SK-N-SH (cell line): ENCODE data around the gene HEG1. TPM values are rescaled to one million over a fixed set of nuclear protein-coding genes. Genes with fewer than 3 reads are reported as not detected.

Experiments used
- CTCF ChIA-PET: fragments of 300-600, 350-600 bp; formaldehyde crosslinking; extraction: SDS; loops from one replicate; lab custom pipeline; 2021; lab: Yijun Ruan, JAX
- POLR2A ChIA-PET: fragments of 350-600 bp; sonication (Branson Sonifier 250); formaldehyde crosslinking; extraction: SDS; loops from one replicate; lab custom pipeline; 2020; ENCODE audit warnings: antibody characterized with exemption, inconsistent platforms; lab: Yijun Ruan, JAX
- DNase-seq: peaks from one replicate; pipeline ENCODE4 v3.0.0; 2012
- H2AFZ ChIP-seq: fragments of 200-600 bp; sonication (generic); 2 replicates; pipeline ENCODE4 v1.8.1; 2016; ENCODE audit warnings: antibody characterized with exemption, mild to moderate bottlenecking, low read depth
- H3F3A ChIP-seq: fragments of 200-600 bp; sonication (generic); replicated peaks from 2 replicates; pipeline ENCODE3; 2016; ENCODE audit warnings: antibody characterized with exemption, mild to moderate bottlenecking; ENCODE audit not compliant: insufficient read depth
- H3K27ac ChIP-seq, 2 experiments: fragments of 200-500 bp in 1 of 2; fragments of 200-600 bp in 1 of 2; sonication (Bioruptor generic) in 1 of 2; sonication (generic), shearing (Covaris generic) in 1 of 2; 2 replicates each; pipeline versions ENCODE4 v1.5.1 to v1.6.1; 2014 to 2016; ENCODE audit warnings: low read depth in 2 of 2, inconsistent platforms in 1 of 2, low read length in 1 of 2, mild to moderate bottlenecking in 1 of 2, mixed read lengths in 1 of 2
- H3K27me3 ChIP-seq: fragments of 200-600 bp; sonication (generic), shearing (Covaris generic); 2 replicates; pipeline ENCODE4 v1.6.1; 2016; ENCODE audit warnings: mixed run types; ENCODE audit not compliant: insufficient read depth
- H3K36me3 ChIP-seq, 2 experiments: fragments of 200-500 bp in 1 of 2; fragments of 200-600 bp in 1 of 2; sonication (Bioruptor generic) in 1 of 2; sonication (generic) in 1 of 2; replicated peaks in 1 of 2; 2 replicates each; pipeline versions ENCODE3 to v1.5.1; 2014 to 2016; ENCODE audit warnings: low read length in 1 of 2, mild to moderate bottlenecking in 1 of 2; ENCODE audit not compliant: insufficient read depth in 2 of 2, control insufficient read depth in 1 of 2
- H3K4me1 ChIP-seq, 2 experiments: fragments of 200-500 bp in 1 of 2; fragments of 200-600 bp in 1 of 2; sonication (Bioruptor generic) in 1 of 2; sonication (generic), shearing (Covaris generic) in 1 of 2; 2 replicates each; pipeline versions ENCODE4 v1.5.1 to v1.6.1; 2014 to 2016; ENCODE audit warnings: low read depth in 1 of 2, low read length in 1 of 2, mixed run types in 1 of 2; ENCODE audit not compliant: insufficient read depth in 2 of 2, control insufficient read depth in 1 of 2
- H3K4me2 ChIP-seq: fragments of 200-600 bp; sonication (generic), shearing (Covaris generic); 2 replicates; pipeline ENCODE4 v1.6.1; 2017; ENCODE audit warnings: mixed run types
- H3K4me3 ChIP-seq, 2 experiments: fragments of 200-500 bp in 1 of 2; fragments of 200-600 bp in 1 of 2; sonication (Bioruptor generic) in 1 of 2; sonication (generic), shearing (Covaris generic) in 1 of 2; 2 replicates each; pipeline versions ENCODE4 v1.5.1 to v1.8.1; 2014 to 2016; ENCODE audit warnings: low read depth in 2 of 2, inconsistent platforms in 1 of 2, low read length in 1 of 2, mild to moderate bottlenecking in 1 of 2, mixed read lengths in 1 of 2, moderate library complexity in 1 of 2
- H3K79me2 ChIP-seq: fragments of 200-600 bp; sonication (generic); 2 replicates; pipeline ENCODE4 v1.8.1; 2017; ENCODE audit warnings: mild to moderate bottlenecking; ENCODE audit not compliant: insufficient read depth
- H3K9ac ChIP-seq: fragments of 200-600 bp; sonication (generic); 2 replicates; pipeline ENCODE4 v1.6.1; 2017; ENCODE audit warnings: mixed run types
- H3K9me2 ChIP-seq: fragments of 200-600 bp; sonication (generic); 2 replicates; pipeline ENCODE4 v1.6.1; 2017; ENCODE audit warnings: mixed run types
- H3K9me3 ChIP-seq: fragments of 200-600 bp; sonication (generic); 2 replicates; pipeline ENCODE4 v1.6.1; 2017; ENCODE audit warnings: mixed run types, mild to moderate bottlenecking, moderate library complexity
- H4K20me1 ChIP-seq: fragments of 200-600 bp; sonication (generic); 2 replicates; pipeline ENCODE4 v1.6.1; 2017; ENCODE audit warnings: mild to moderate bottlenecking, mixed run types; ENCODE audit not compliant: insufficient read depth
- CHD2 ChIP-seq: fragments of 150-350 bp; IDR thresholded peaks from 2 replicates; pipeline ENCODE4 v1.6.1; 2018; ENCODE audit warnings: low read length; ENCODE audit not compliant: partially characterized antibody
- ELF1 ChIP-seq: IDR thresholded peaks from 2 replicates; pipeline ENCODE4 v1.4.0; 2012
- EP300 ChIP-seq, 2 experiments: IDR thresholded peaks; 2 replicates each; pipeline versions ENCODE4 v1.4.0 to v1.6.1; 2012; ENCODE audit warnings: borderline replicate concordance in 1 of 2, low read depth in 1 of 2, low read length in 1 of 2
- FOSL2 ChIP-seq: IDR thresholded peaks from 2 replicates; pipeline ENCODE4 v1.4.0; 2012; ENCODE audit warnings: low read depth, mild to moderate bottlenecking, moderate library complexity, borderline replicate concordance
- GATA2 ChIP-seq: sonication (generic); formaldehyde crosslinking; IDR thresholded peaks from 2 replicates; pipeline ENCODE4 v1.5.0; 2020; ENCODE audit warnings: mild to moderate bottlenecking, missing genetic modification reagents
- JUND ChIP-seq: IDR thresholded peaks from 2 replicates; pipeline ENCODE4 v1.4.0; 2012
- MXI1 ChIP-seq: IDR thresholded peaks from 2 replicates; pipeline ENCODE4 v1.6.1; 2012; ENCODE audit warnings: mild to moderate bottlenecking, low read depth, low read length, improper control_type of control experiment
- RAD21 ChIP-seq: IDR thresholded peaks from 2 replicates; pipeline ENCODE4 v1.6.1; 2012; ENCODE audit warnings: mild to moderate bottlenecking, low read length
- RCOR1 ChIP-seq: fragments of 150-350 bp; IDR thresholded peaks from 2 replicates; pipeline ENCODE4 v1.6.1; 2017; ENCODE audit warnings: antibody characterized with exemption, low read length
- RFX5 ChIP-seq: IDR thresholded peaks from 2 replicates; pipeline ENCODE4 v1.6.1; 2012; ENCODE audit warnings: mild to moderate bottlenecking, improper control_type of control experiment, low read length
- RXRA ChIP-seq: IDR thresholded peaks from 2 replicates; pipeline ENCODE4 v1.4.0; 2012; ENCODE audit warnings: low read depth, mild to moderate bottlenecking, borderline replicate concordance
- SIN3A ChIP-seq: IDR thresholded peaks from 2 replicates; pipeline ENCODE4 v1.6.1; 2012; ENCODE audit warnings: low read depth, mild to moderate bottlenecking, low read length, moderate library complexity, borderline replicate concordance
- TEAD4 ChIP-seq: IDR thresholded peaks from 2 replicates; pipeline ENCODE4 v1.4.0; 2012; ENCODE audit warnings: mild to moderate bottlenecking, borderline replicate concordance; ENCODE audit not compliant: insufficient read depth
- WGBS: methylation state at CpG from one replicate; pipeline ENCODE4 v1.1.6; 2017; ENCODE audit warnings: low lambda C conversion rate; 5-methylcytosine and 5-hydroxymethylcytosine counted together
- polyA plus RNA-seq, 3 experiments: library from polyadenylated mRNA; depleted of rRNA; stranded (reverse); fragments of >200 nt; gene quantifications; 2 replicates each; pipeline ENCODE4 v1.2.3, GENCODE V29; 2012
- TF ChIP-seq, protein P1 (sequence below): IDR thresholded peaks from 2 replicates; pipeline ENCODE4 v1.4.0; 2012; ENCODE audit warnings: low read depth, borderline replicate concordance
- TF ChIP-seq, protein P2 (sequence below): fragments of 150-350 bp; IDR thresholded peaks from 2 replicates; pipeline ENCODE4 v1.6.1; 2016; ENCODE audit warnings: mild to moderate bottlenecking, low read depth, low read length
- TF ChIP-seq, protein P3 (sequence below): fragments of 200-600 bp; sonication (generic); IDR thresholded peaks from 2 replicates; pipeline ENCODE4 v1.6.1; 2017; ENCODE audit warnings: antibody characterized with exemption, mild to moderate bottlenecking, moderate library complexity
- TF ChIP-seq, protein P4 (sequence below): fragments of 150-350 bp; IDR thresholded peaks from 2 replicates; pipeline ENCODE4 v1.6.1; 2017; ENCODE audit warnings: antibody characterized with exemption, low read length, low read depth, borderline replicate concordance

HEG1 gene
- polyA plus RNA-seq, 1 of the 3 experiments (the other 2 are of a cell fraction): 27.7 TPM

DNA sequence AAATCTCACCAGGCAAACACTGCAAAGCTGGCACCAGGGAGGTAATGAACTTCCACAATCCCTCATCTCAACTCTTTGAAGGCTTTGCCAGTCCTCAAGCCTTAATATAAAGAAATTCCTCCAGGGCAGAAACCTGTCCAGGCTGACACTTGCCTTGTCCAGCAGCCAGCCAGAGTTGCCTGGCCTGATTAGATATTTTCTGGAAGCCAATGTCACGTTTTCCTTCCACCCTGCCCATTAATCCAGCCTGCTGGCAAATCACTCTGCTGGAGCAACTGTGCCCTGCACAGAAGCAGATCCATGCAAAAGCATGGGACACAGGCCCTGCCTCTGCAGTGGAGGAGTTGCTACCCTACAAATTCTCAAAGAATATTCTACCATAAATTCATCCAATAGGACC is 56.5 kb downstream of the HEG1 start:
- H3F3A ChIP-seq: peaks cover 4% of the 10 kb centered on the region
- no peaks in the 10 kb centered on the region for H4K20me1 ChIP-seq
- H3K9me2 ChIP-seq: no peaks in the 10 kb centered on the region
- no peaks in the 10 kb centered on the region for H3K9me3 ChIP-seq
- TF ChIP-seq GATA2: peak; percentile 34; the same call in 1 of the 2 replicates
- TF ChIP-seq RCOR1: peak; percentile 70; the same call in 1 of the 2 replicates
- TF ChIP-seq RAD21: peak; percentile 35
- TF ChIP-seq MXI1: peak; percentile 73; the same call in 1 of the 2 replicates
- TF ChIP-seq FOSL2: no peak
- TF ChIP-seq, protein P1, sequence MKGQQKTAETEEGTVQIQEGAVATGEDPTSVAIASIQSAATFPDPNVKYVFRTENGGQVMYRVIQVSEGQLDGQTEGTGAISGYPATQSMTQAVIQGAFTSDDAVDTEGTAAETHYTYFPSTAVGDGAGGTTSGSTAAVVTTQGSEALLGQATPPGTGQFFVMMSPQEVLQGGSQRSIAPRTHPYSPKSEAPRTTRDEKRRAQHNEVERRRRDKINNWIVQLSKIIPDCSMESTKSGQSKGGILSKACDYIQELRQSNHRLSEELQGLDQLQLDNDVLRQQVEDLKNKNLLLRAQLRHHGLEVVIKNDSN: no peak
- peak in 1 of 2 experiments; percentile 66; a peak in 1 of 4 replicates for TF ChIP-seq EP300 (IDR thresholded peaks at IDR 0.05; ENCODE audit: borderline replicate concordance in 1 of 2, low read depth in 1 of 2, low read length in 1 of 2)
- TF ChIP-seq CHD2: peak; percentile 40
- no peak overlapping the region for H2AFZ ChIP-seq
- no peak overlapping the region for H3K9ac ChIP-seq
- 78% methylated on average over 1 of the region's 1 CpG for WGBS
- peaks cover 4% of the 10 kb centered on the region; the same call in 1 of the 2 replicates for H3K79me2 ChIP-seq
- H3K4me2 ChIP-seq: no peak overlapping the region
- POLR2A ChIA-PET: no interaction called here
- H3K4me3 ChIP-seq: no peak overlapping the region
- H3K36me3 ChIP-seq: peaks cover 63 to 71% of the 10 kb centered on the region in 2 experiments
- CTCF ChIA-PET: interaction anchor here (0.7 to 10.2 kb wide), 4 partner anchors 26 to 586 kb away, joined by 3 to 134 read pairs (median 48); no protein-coding TSS in a partner anchor
- peaks cover 0 to 40% of the 10 kb centered on the region in 2 experiments; a peak in 2 of 4 replicates for H3K4me1 ChIP-seq
- peak overlapping the region in 1 of 2 experiments; percentile 69; a peak in 2 of 4 replicates for H3K27ac ChIP-seq
- peak; percentile 48 for DNase-seq
- no peaks in the 10 kb centered on the region for H3K27me3 ChIP-seq

DNA sequence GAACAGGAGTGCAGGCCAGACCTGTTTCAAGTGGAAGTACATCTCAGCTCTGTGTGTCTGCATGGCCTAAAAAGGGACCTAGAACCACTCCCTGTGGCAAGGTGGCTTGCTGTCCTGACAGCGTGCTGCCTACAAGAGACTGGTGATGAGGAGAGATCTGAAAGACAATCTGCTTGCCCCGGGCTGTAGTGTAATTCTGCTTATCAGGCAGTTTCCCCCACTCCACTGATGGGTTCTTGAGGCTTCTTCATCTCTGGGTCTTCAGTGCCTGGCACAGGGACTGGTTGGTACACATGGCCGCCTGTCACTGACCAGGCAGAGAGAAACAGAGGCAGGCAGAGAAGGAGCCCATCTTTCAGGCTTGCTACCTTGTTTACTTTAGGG is 57.6 kb downstream of the HEG1 start:
- Histone ChIP-seq H2AFZ (no peak overlapping the region), H3K36me3 (peaks cover 57 to 70% of the 10 kb centered on the region in 2 experiments), H3K4me2 (no peak overlapping the region), H3K27me3 (no peaks in the 10 kb centered on the region), H3K9me3 (no peaks in the 10 kb centered on the region), H3F3A (peaks cover 4% of the 10 kb centered on the region), H4K20me1 (no peaks in the 10 kb centered on the region), H3K9ac (no peak overlapping the region)
- ChIA-PET POLR2A (no interaction called here), CTCF (interaction anchor here (0.7 to 10.2 kb wide), 4 partner anchors 25 to 587 kb away, joined by 3 to 134 read pairs (median 48); no protein-coding TSS in a partner anchor)
- DNase-seq: no peak
- 83% methylated on average over 2 of the region's 3 CpGs for WGBS
- no peak for TF ChIP-seq EP300 (IDR thresholded peaks at IDR 0.05; ENCODE audit: borderline replicate concordance in 1 of 2, low read depth in 1 of 2, low read length in 1 of 2)
- TF ChIP-seq, protein P2, sequence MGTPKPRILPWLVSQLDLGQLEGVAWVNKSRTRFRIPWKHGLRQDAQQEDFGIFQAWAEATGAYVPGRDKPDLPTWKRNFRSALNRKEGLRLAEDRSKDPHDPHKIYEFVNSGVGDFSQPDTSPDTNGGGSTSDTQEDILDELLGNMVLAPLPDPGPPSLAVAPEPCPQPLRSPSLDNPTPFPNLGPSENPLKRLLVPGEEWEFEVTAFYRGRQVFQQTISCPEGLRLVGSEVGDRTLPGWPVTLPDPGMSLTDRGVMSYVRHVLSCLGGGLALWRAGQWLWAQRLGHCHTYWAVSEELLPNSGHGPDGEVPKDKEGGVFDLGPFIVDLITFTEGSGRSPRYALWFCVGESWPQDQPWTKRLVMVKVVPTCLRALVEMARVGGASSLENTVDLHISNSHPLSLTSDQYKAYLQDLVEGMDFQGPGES: no peak
- TF ChIP-seq TEAD4: no peak
- TF ChIP-seq, protein P3, sequence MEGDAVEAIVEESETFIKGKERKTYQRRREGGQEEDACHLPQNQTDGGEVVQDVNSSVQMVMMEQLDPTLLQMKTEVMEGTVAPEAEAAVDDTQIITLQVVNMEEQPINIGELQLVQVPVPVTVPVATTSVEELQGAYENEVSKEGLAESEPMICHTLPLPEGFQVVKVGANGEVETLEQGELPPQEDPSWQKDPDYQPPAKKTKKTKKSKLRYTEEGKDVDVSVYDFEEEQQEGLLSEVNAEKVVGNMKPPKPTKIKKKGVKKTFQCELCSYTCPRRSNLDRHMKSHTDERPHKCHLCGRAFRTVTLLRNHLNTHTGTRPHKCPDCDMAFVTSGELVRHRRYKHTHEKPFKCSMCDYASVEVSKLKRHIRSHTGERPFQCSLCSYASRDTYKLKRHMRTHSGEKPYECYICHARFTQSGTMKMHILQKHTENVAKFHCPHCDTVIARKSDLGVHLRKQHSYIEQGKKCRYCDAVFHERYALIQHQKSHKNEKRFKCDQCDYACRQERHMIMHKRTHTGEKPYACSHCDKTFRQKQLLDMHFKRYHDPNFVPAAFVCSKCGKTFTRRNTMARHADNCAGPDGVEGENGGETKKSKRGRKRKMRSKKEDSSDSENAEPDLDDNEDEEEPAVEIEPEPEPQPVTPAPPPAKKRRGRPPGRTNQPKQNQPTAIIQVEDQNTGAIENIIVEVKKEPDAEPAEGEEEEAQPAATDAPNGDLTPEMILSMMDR: no peak
- TF ChIP-seq SIN3A: no peak
- no peak for TF ChIP-seq RXRA
- no peak for TF ChIP-seq ELF1
- TF ChIP-seq RCOR1: no peak
- TF ChIP-seq JUND: no peak
- no peak for TF ChIP-seq RFX5
- TF ChIP-seq RAD21: no peak
- TF ChIP-seq, protein P4, sequence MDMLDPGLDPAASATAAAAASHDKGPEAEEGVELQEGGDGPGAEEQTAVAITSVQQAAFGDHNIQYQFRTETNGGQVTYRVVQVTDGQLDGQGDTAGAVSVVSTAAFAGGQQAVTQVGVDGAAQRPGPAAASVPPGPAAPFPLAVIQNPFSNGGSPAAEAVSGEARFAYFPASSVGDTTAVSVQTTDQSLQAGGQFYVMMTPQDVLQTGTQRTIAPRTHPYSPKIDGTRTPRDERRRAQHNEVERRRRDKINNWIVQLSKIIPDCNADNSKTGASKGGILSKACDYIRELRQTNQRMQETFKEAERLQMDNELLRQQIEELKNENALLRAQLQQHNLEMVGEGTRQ: no peak
- TF ChIP-seq MXI1: no peak
- TF ChIP-seq, all 33 proteins: peak for 0
- peak overlapping the region in 1 of 2 experiments; percentile 77; a peak in 2 of 4 replicates for H3K27ac ChIP-seq
- H3K4me1 ChIP-seq: peaks cover 0 to 40% of the 10 kb centered on the region in 2 experiments; a peak in 2 of 4 replicates
- no peaks in the 10 kb centered on the region for H3K9me2 ChIP-seq
- H3K79me2 ChIP-seq: peaks cover 4% of the 10 kb centered on the region; the same call in 1 of the 2 replicates
- no peak overlapping the region for H3K4me3 ChIP-seq
